Measurements from ENCODE around the gene MRM2. TPM values are rescaled to one million over a fixed set of nuclear protein-coding genes. Genes with fewer than 3 reads are reported as not detected.

The MRM2 gene
- total RNA-seq, 1 experiment from 2014 or later, result 38.9 TPM

DNA sequence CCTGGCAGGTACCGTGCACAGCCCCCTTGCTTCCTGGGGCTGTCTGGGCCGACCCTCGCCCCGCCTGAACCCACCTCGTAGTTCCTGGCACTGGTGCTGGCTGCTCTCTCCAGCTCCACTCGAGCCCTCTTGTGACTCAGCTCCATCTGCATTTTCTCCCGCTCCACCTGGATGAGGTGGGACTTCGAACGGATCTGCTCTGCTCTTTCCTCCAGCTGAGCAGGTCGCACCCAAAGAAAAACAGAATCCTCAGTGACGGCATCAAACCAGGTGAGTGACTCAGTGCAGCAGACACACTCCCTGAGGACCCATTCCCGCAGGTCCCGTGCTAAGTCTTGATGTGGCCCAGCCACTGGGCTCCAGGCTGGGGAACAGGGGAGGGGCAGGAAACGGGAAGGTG is 16.7 kb downstream of the MRM2 start:
- DNase-seq (ENCODE audit: low spot score) (no peak), ATAC-seq (no peak)
- POLR2A ChIA-PET, result no interaction called here
- Mint-ChIP-seq H3K36me3 (peaks cover 66% of the 10 kb centered on the region), H3K9me3 (no peaks in the 10 kb centered on the region), H3K4me3 (no peak overlapping the region), H3K4me1 (no peaks in the 10 kb centered on the region), H3K27ac (no peak overlapping the region), H3K27me3 (ENCODE audit: low read depth) (no peaks in the 10 kb centered on the region)
- TF ChIP-seq PRRX2 (CRISPR knock-in tag; IDR thresholded peaks at IDR 0.05) (no peak), ZNF232 (CRISPR knock-in tag; IDR thresholded peaks at IDR 0.05) (no peak), NFATC4 (CRISPR knock-in tag; IDR thresholded peaks at IDR 0.05) (no peak), SP1 (CRISPR knock-in tag; conservative IDR thresholded peaks at IDR 0.05) (no peak), CREM (CRISPR knock-in tag; IDR thresholded peaks at IDR 0.05) (no peak), RORB (CRISPR knock-in tag; IDR thresholded peaks at IDR 0.05) (no peak)
- CTCF ChIA-PET, result no interaction called here

GRCh38 chr7:2224934-2225333 is 17.1 kb downstream of the MRM2 start:
- ChIA-PET POLR2A (no interaction called here), CTCF (no interaction called here)
- Mint-ChIP-seq H3K27ac (no peak overlapping the region), H3K4me3 (no peak overlapping the region), H3K36me3 (peaks cover 62% of the 10 kb centered on the region), H3K4me1 (no peaks in the 10 kb centered on the region), H3K27me3 (ENCODE audit: low read depth) (no peaks in the 10 kb centered on the region), H3K9me3 (no peaks in the 10 kb centered on the region)
- TF ChIP-seq, protein P1, sequence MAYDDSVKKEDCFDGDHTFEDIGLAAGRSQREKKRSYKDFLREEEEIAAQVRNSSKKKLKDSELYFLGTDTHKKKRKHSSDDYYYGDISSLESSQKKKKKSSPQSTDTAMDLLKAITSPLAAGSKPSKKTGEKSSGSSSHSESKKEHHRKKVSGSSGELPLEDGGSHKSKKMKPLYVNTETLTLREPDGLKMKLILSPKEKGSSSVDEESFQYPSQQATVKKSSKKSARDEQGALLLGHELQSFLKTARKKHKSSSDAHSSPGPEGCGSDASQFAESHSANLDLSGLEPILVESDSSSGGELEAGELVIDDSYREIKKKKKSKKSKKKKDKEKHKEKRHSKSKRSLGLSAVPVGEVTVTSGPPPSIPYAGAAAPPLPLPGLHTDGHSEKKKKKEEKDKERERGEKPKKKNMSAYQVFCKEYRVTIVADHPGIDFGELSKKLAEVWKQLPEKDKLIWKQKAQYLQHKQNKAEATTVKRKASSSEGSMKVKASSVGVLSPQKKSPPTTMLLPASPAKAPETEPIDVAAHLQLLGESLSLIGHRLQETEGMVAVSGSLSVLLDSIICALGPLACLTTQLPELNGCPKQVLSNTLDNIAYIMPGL (CRISPR knock-in tag; IDR thresholded peaks at IDR 0.05), result no peak
- TF ChIP-seq FOXK1 (CRISPR knock-in tag; IDR thresholded peaks at IDR 0.05), result no peak
- no peak for TF ChIP-seq GABPB1 (CRISPR knock-in tag; IDR thresholded peaks at IDR 0.05)
- no peak for TF ChIP-seq ZBTB21 (CRISPR knock-in tag; IDR thresholded peaks at IDR 0.05; ENCODE audit: borderline replicate concordance)
- no peak for TF ChIP-seq ARID4B (CRISPR knock-in tag; IDR thresholded peaks at IDR 0.05; ENCODE audit: borderline replicate concordance)
- no peak for TF ChIP-seq SMAD4 (CRISPR knock-in tag; IDR thresholded peaks at IDR 0.05)
- no peak for TF ChIP-seq RELA (CRISPR knock-in tag; IDR thresholded peaks at IDR 0.05; ENCODE audit: borderline replicate concordance)
- TF ChIP-seq, protein P2, sequence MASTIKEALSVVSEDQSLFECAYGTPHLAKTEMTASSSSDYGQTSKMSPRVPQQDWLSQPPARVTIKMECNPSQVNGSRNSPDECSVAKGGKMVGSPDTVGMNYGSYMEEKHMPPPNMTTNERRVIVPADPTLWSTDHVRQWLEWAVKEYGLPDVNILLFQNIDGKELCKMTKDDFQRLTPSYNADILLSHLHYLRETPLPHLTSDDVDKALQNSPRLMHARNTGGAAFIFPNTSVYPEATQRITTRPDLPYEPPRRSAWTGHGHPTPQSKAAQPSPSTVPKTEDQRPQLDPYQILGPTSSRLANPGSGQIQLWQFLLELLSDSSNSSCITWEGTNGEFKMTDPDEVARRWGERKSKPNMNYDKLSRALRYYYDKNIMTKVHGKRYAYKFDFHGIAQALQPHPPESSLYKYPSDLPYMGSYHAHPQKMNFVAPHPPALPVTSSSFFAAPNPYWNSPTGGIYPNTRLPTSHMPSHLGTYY (CRISPR knock-in tag; IDR thresholded peaks at IDR 0.05), result no peak
- no peak for TF ChIP-seq ZNF425 (CRISPR knock-in tag; conservative IDR thresholded peaks at IDR 0.05)
- TF ChIP-seq, protein P3, sequence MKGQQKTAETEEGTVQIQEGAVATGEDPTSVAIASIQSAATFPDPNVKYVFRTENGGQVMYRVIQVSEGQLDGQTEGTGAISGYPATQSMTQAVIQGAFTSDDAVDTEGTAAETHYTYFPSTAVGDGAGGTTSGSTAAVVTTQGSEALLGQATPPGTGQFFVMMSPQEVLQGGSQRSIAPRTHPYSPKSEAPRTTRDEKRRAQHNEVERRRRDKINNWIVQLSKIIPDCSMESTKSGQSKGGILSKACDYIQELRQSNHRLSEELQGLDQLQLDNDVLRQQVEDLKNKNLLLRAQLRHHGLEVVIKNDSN (CRISPR knock-in tag; IDR thresholded peaks at IDR 0.05), result no peak
- TF ChIP-seq ZBTB43 (CRISPR knock-in tag; IDR thresholded peaks at IDR 0.05), result no peak
- TF ChIP-seq SP1 (CRISPR knock-in tag; conservative IDR thresholded peaks at IDR 0.05), result no peak
- TF ChIP-seq MYBL2 (CRISPR knock-in tag; IDR thresholded peaks at IDR 0.05), result no peak
- TF ChIP-seq ZNF219 (CRISPR knock-in tag; IDR thresholded peaks at IDR 0.05; ENCODE audit: borderline replicate concordance), result no peak
- TF ChIP-seq NR2C2 (CRISPR knock-in tag; IDR thresholded peaks at IDR 0.05), result no peak
- no peak for TF ChIP-seq ZMAT4 (CRISPR knock-in tag; IDR thresholded peaks at IDR 0.05)
- no peak for TF ChIP-seq NFE2L1 (CRISPR knock-in tag; IDR thresholded peaks at IDR 0.05)
- no peak for TF ChIP-seq KAT7 (CRISPR knock-in tag; IDR thresholded peaks at IDR 0.05; ENCODE audit: borderline replicate concordance)
- TF ChIP-seq, protein P4, sequence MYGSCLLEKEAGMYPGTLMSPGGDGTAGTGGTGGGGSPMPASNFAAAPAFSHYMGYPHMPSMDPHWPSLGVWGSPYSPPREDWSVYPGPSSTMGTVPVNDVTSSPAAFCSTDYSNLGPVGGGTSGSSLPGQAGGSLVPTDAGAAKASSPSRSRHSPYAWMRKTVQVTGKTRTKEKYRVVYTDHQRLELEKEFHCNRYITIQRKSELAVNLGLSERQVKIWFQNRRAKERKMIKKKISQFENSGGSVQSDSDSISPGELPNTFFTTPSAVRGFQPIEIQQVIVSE (CRISPR knock-in tag; IDR thresholded peaks at IDR 0.05; ENCODE audit: borderline replicate concordance), result no peak
- no peak for TF ChIP-seq TCF7 (CRISPR knock-in tag; IDR thresholded peaks at IDR 0.05; ENCODE audit: low read depth)
- DNase-seq (ENCODE audit: low spot score) (no peak), ATAC-seq (no peak)

All from WTC11 (cell line).